ENCODE data around the gene ANXA3. TPM values are rescaled to one million over a fixed set of nuclear protein-coding genes. Genes with fewer than 3 reads are reported as not detected.

Gene ANXA3
- total RNA-seq, 3 donors from 2014 or later: 24.4 to 46.4 (median 35.5) TPM

- Histone ChIP-seq H3K4me1 (ENCODE audit: low read depth) (peaks cover 8% of the 10 kb centered on the region), H3K9me3 (no peaks in the 10 kb centered on the region), H3K4me3 (no peak overlapping the region), H3K36me3 (ENCODE audit: low read depth) (no peaks in the 10 kb centered on the region)
- TF ChIP-seq, protein P1, sequence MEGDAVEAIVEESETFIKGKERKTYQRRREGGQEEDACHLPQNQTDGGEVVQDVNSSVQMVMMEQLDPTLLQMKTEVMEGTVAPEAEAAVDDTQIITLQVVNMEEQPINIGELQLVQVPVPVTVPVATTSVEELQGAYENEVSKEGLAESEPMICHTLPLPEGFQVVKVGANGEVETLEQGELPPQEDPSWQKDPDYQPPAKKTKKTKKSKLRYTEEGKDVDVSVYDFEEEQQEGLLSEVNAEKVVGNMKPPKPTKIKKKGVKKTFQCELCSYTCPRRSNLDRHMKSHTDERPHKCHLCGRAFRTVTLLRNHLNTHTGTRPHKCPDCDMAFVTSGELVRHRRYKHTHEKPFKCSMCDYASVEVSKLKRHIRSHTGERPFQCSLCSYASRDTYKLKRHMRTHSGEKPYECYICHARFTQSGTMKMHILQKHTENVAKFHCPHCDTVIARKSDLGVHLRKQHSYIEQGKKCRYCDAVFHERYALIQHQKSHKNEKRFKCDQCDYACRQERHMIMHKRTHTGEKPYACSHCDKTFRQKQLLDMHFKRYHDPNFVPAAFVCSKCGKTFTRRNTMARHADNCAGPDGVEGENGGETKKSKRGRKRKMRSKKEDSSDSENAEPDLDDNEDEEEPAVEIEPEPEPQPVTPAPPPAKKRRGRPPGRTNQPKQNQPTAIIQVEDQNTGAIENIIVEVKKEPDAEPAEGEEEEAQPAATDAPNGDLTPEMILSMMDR (IDR thresholded peaks at IDR 0.05): no peak
- intact Hi-C loops (cut with DNase I, micrococcal nuclease): no loop called here
- ATAC-seq (no peak), DNase-seq (no peak)
Observed at GRCh38 chr4:78553043-78553396, 1.4 kb downstream of the ANXA3 start.

GRCh38 chr4:78553529-78554060 lies 2.0 kb downstream of the ANXA3 start:
- Histone ChIP-seq H3K4me3 (no peak overlapping the region), H3K36me3 (ENCODE audit: low read depth) (no peaks in the 10 kb centered on the region), H3K9me3 (no peaks in the 10 kb centered on the region), H3K4me1 (ENCODE audit: low read depth) (peaks cover 8% of the 10 kb centered on the region)
- TF ChIP-seq, protein P1 (IDR thresholded peaks at IDR 0.05): no peak
- DNase-seq (no peak), ATAC-seq (no peak)
- intact Hi-C loops (cut with DNase I, micrococcal nuclease): no loop called here

DNA sequence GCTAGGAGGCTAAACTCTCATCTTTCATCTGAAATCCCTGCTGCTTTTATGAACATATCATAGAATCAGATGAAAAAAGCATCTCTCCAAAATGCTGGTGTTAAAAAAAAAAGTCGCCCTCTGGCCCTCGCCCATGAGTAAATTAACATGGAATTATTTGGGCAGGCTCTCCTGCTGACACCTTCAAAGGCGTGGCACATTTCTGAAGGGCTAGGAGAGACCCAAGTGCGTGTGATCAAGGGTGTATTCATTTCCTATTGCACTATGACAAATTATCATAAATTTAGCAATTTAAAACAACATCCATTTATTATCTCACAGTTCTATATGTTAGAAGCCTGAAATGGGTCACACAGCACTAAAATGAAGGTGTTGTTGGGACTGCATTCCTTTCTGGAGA lies 5.1 kb downstream of the ANXA3 start:
- H3K36me3 ChIP-seq (ENCODE audit: low read depth): no peaks in the 10 kb centered on the region
- DNase-seq: no peak
- peaks cover 8% of the 10 kb centered on the region for H3K4me1 ChIP-seq (ENCODE audit: low read depth)
- TF ChIP-seq, protein P1 (IDR thresholded peaks at IDR 0.05): no peak
- no peaks in the 10 kb centered on the region for H3K9me3 ChIP-seq
- H3K4me3 ChIP-seq: no peak overlapping the region
- intact Hi-C loops (cut with DNase I, micrococcal nuclease): no loop called here
- ATAC-seq: no peak

DNA sequence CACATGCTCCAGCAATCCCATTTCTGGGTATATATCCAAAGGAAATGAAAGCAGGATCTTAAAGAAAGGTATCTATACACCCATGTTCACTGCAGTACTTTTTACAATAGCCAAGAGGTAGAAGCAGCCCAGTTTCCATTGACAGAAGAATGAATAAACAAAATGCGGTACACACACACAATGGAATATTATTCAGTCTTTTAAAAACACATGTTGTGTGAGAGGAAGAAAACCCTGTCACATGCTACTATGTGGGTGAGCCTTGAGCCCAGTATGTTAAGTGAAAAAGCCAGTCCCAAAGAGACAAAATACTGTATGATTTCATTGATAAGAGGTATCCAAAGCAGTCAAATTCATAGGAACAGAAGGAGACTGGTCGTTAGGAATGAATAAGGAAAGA lies 6.3 kb downstream of the ANXA3 start:
- DNase-seq (no peak), ATAC-seq (no peak)
- no peaks in the 10 kb centered on the region for H3K9me3 ChIP-seq
- H3K36me3 ChIP-seq (ENCODE audit: low read depth): no peaks in the 10 kb centered on the region
- intact Hi-C loops (cut with DNase I, micrococcal nuclease): no loop called here
- TF ChIP-seq, protein P1 (IDR thresholded peaks at IDR 0.05): no peak
- peaks cover 3% of the 10 kb centered on the region for H3K4me1 ChIP-seq (ENCODE audit: low read depth)
- H3K4me3 ChIP-seq: no peak overlapping the region

GRCh38 chr4:78558410-78558809 lies 6.8 kb downstream of the ANXA3 start:
- intact Hi-C loops (cut with DNase I, micrococcal nuclease): no loop called here
- H3K4me1 ChIP-seq (ENCODE audit: low read depth): peaks cover 3% of the 10 kb centered on the region
- ATAC-seq (no peak), DNase-seq (no peak)
- no peak overlapping the region for H3K4me3 ChIP-seq
- H3K36me3 ChIP-seq (ENCODE audit: low read depth): no peaks in the 10 kb centered on the region
- no peaks in the 10 kb centered on the region for H3K9me3 ChIP-seq
- TF ChIP-seq, protein P1 (IDR thresholded peaks at IDR 0.05): no peak

Data from mucosa of descending colon (tissue), 3 donors.